Mammary epithelial cell (primary cell): Measurements from ENCODE around the gene SINHCAF.

ENCODE experiments used
- CTCF ChIP-seq, 2 donors: IDR thresholded peaks in 1 of 2; conservative IDR thresholded peaks in 1 of 2; 2 replicates each; pipeline ENCODE4 v1.5.1; 2011 to 2012; ENCODE audit warnings: inconsistent platforms in 2 of 2, low read length in 2 of 2, mild to moderate bottlenecking in 2 of 2, control low read depth in 1 of 2, low read depth in 1 of 2; ENCODE audit not compliant: insufficient read depth in 1 of 2; ENCODE audit errors: extremely low read depth in 1 of 2
- EZH2 ChIP-seq: IDR thresholded peaks from 2 replicates; pipeline ENCODE4 v1.6.1; 2012; ENCODE audit warnings: low read length, inconsistent platforms, borderline replicate concordance

GRCh38 chr12:31366104-31366621 lies 40.2 kb upstream of the SINHCAF start:
- TF ChIP-seq CTCF (conservative IDR thresholded peaks at IDR 0.05 in 1 of 2, IDR thresholded peaks at IDR 0.05 in 1 of 2; ENCODE audit: extremely low read depth in 1 of 2, insufficient read depth in 1 of 2, low read depth in 1 of 2, low read length in 2 of 2), result no peak
- no peak for TF ChIP-seq EZH2
